Measurements from ENCODE around the gene CACNA1C.

The CACNA1C gene

GRCh38 chr12:2233034-2233433 lies 180.2 kb downstream of the CACNA1C start:
- Histone ChIP-seq H3K36me3 (ENCODE audit: control insufficient read depth, insufficient read depth, low read length, severe bottlenecking) (no peaks in the 10 kb centered on the region), H3K4me1 (ENCODE audit: control insufficient read depth, insufficient read depth, low read length) (peaks cover 24% of the 10 kb centered on the region)
- DNase-seq (ENCODE audit: low read depth) = peak; percentile 41

GRCh38 chr12:2234091-2234490 lies 181.3 kb downstream of the CACNA1C start:
- Histone ChIP-seq H3K27me3 (replicated peaks; ENCODE audit: control insufficient read depth, insufficient read depth, low read length) (no peaks in the 10 kb centered on the region), H3K4me3 (ENCODE audit: low read length) (no peak overlapping the region), H3K36me3 (ENCODE audit: control insufficient read depth, insufficient read depth, low read length, severe bottlenecking) (no peaks in the 10 kb centered on the region), H3K9me3 (ENCODE audit: control insufficient read depth, low read length) (no peaks in the 10 kb centered on the region), H3K4me1 (ENCODE audit: control insufficient read depth, insufficient read depth, low read length) (peaks cover 24% of the 10 kb centered on the region), H3K9ac (ENCODE audit: low read length) (no peak overlapping the region)
- no peak for DNase-seq (ENCODE audit: low read depth)

More at GRCh38 chr12:2233034-2233433, 180.2 kb downstream of the CACNA1C start:
- Histone ChIP-seq H3K9me3 (ENCODE audit: control insufficient read depth, low read length) (no peaks in the 10 kb centered on the region), H3K27me3 (replicated peaks; ENCODE audit: control insufficient read depth, insufficient read depth, low read length) (no peaks in the 10 kb centered on the region), H3K9ac (ENCODE audit: low read length) (no peak overlapping the region), H3K4me3 (ENCODE audit: low read length) (no peak overlapping the region)

- Histone ChIP-seq H3K4me3 (ENCODE audit: low read length) (no peak overlapping the region), H3K9ac (ENCODE audit: low read length) (no peak overlapping the region), H3K9me3 (ENCODE audit: control insufficient read depth, low read length) (no peaks in the 10 kb centered on the region), H3K27me3 (replicated peaks; ENCODE audit: control insufficient read depth, insufficient read depth, low read length) (no peaks in the 10 kb centered on the region), H3K36me3 (ENCODE audit: control insufficient read depth, insufficient read depth, low read length, severe bottlenecking) (no peaks in the 10 kb centered on the region), H3K4me1 (ENCODE audit: control insufficient read depth, insufficient read depth, low read length) (peaks cover 24% of the 10 kb centered on the region)
- no peak for DNase-seq (ENCODE audit: low read depth)
These were observed 182.0 kb downstream of the CACNA1C start for GRCh38 chr12:2234646-2235350.

- H3K9ac ChIP-seq (ENCODE audit: low read length) = no peak overlapping the region
- no peak for DNase-seq (ENCODE audit: low read depth)
- H3K9me3 ChIP-seq (ENCODE audit: control insufficient read depth, low read length) = no peaks in the 10 kb centered on the region
- peaks cover 17% of the 10 kb centered on the region for H3K4me1 ChIP-seq (ENCODE audit: control insufficient read depth, insufficient read depth, low read length)
- H3K36me3 ChIP-seq (ENCODE audit: control insufficient read depth, insufficient read depth, low read length, severe bottlenecking) = no peaks in the 10 kb centered on the region
- H3K4me3 ChIP-seq (ENCODE audit: low read length) = no peak overlapping the region
- no peaks in the 10 kb centered on the region for H3K27me3 ChIP-seq (replicated peaks; ENCODE audit: control insufficient read depth, insufficient read depth, low read length)
These were observed 183.9 kb downstream of the CACNA1C start for GRCh38 chr12:2236506-2237294.

GRCh38 chr12:2238111-2238510 lies 185.3 kb downstream of the CACNA1C start:
- no peak for DNase-seq (ENCODE audit: low read depth)
- H3K4me3 ChIP-seq (ENCODE audit: low read length) = no peak overlapping the region
- no peak overlapping the region for H3K9ac ChIP-seq (ENCODE audit: low read length)
- H3K36me3 ChIP-seq (ENCODE audit: control insufficient read depth, insufficient read depth, low read length, severe bottlenecking) = no peaks in the 10 kb centered on the region
- no peaks in the 10 kb centered on the region for H3K27me3 ChIP-seq (replicated peaks; ENCODE audit: control insufficient read depth, insufficient read depth, low read length)
- H3K9me3 ChIP-seq (ENCODE audit: control insufficient read depth, low read length) = no peaks in the 10 kb centered on the region
- H3K4me1 ChIP-seq (ENCODE audit: control insufficient read depth, insufficient read depth, low read length) = peaks cover 3% of the 10 kb centered on the region

- H3K9me3 ChIP-seq (ENCODE audit: control insufficient read depth, low read length) = no peaks in the 10 kb centered on the region
- no peak overlapping the region for H3K4me3 ChIP-seq (ENCODE audit: low read length)
- no peaks in the 10 kb centered on the region for H3K27me3 ChIP-seq (replicated peaks; ENCODE audit: control insufficient read depth, insufficient read depth, low read length)
- H3K4me1 ChIP-seq (ENCODE audit: control insufficient read depth, insufficient read depth, low read length) = peaks cover 12% of the 10 kb centered on the region
- no peaks in the 10 kb centered on the region for H3K36me3 ChIP-seq (ENCODE audit: control insufficient read depth, insufficient read depth, low read length, severe bottlenecking)
- no peak for DNase-seq (ENCODE audit: low read depth)
- H3K9ac ChIP-seq (ENCODE audit: low read length) = no peak overlapping the region
These were observed 186.6 kb downstream of the CACNA1C start for GRCh38 chr12:2239381-2239871.

GRCh38 chr12:2240390-2240789 lies 187.6 kb downstream of the CACNA1C start:
- Histone ChIP-seq H3K4me3 (ENCODE audit: low read length) (no peak overlapping the region), H3K27me3 (replicated peaks; ENCODE audit: control insufficient read depth, insufficient read depth, low read length) (no peaks in the 10 kb centered on the region), H3K36me3 (ENCODE audit: control insufficient read depth, insufficient read depth, low read length, severe bottlenecking) (no peaks in the 10 kb centered on the region), H3K9me3 (ENCODE audit: control insufficient read depth, low read length) (no peaks in the 10 kb centered on the region), H3K4me1 (ENCODE audit: control insufficient read depth, insufficient read depth, low read length) (peaks cover 22% of the 10 kb centered on the region), H3K9ac (ENCODE audit: low read length) (no peak overlapping the region)
- DNase-seq (ENCODE audit: low read depth) = no peak

- Histone ChIP-seq H3K4me3 (ENCODE audit: low read length) (no peak overlapping the region), H3K36me3 (ENCODE audit: control insufficient read depth, insufficient read depth, low read length, severe bottlenecking) (no peaks in the 10 kb centered on the region), H3K9ac (ENCODE audit: low read length) (no peak overlapping the region), H3K4me1 (ENCODE audit: control insufficient read depth, insufficient read depth, low read length) (peaks cover 25% of the 10 kb centered on the region), H3K9me3 (ENCODE audit: control insufficient read depth, low read length) (no peaks in the 10 kb centered on the region), H3K27me3 (replicated peaks; ENCODE audit: control insufficient read depth, insufficient read depth, low read length) (no peaks in the 10 kb centered on the region)
- no peak for DNase-seq (ENCODE audit: low read depth)
These were observed 188.2 kb downstream of the CACNA1C start for GRCh38 chr12:2240984-2241383.

GRCh38 chr12:2242216-2242615 lies 189.4 kb downstream of the CACNA1C start:
- DNase-seq (ENCODE audit: low read depth) = no peak
- Histone ChIP-seq H3K9ac (ENCODE audit: low read length) (no peak overlapping the region), H3K36me3 (ENCODE audit: control insufficient read depth, insufficient read depth, low read length, severe bottlenecking) (no peaks in the 10 kb centered on the region)

GRCh38 chr12:2242816-2243215 lies 190.0 kb downstream of the CACNA1C start:
- Histone ChIP-seq H3K27me3 (replicated peaks; ENCODE audit: control insufficient read depth, insufficient read depth, low read length) (no peaks in the 10 kb centered on the region), H3K4me1 (ENCODE audit: control insufficient read depth, insufficient read depth, low read length) (peaks cover 25% of the 10 kb centered on the region), H3K4me3 (ENCODE audit: low read length) (no peak overlapping the region), H3K9me3 (ENCODE audit: control insufficient read depth, low read length) (no peaks in the 10 kb centered on the region), H3K9ac (ENCODE audit: low read length) (no peak overlapping the region), H3K36me3 (ENCODE audit: control insufficient read depth, insufficient read depth, low read length, severe bottlenecking) (no peaks in the 10 kb centered on the region)
- no peak for DNase-seq (ENCODE audit: low read depth)

More at GRCh38 chr12:2242216-2242615, 189.4 kb downstream of the CACNA1C start:
- Histone ChIP-seq H3K4me1 (ENCODE audit: control insufficient read depth, insufficient read depth, low read length) (peaks cover 25% of the 10 kb centered on the region), H3K9me3 (ENCODE audit: control insufficient read depth, low read length) (no peaks in the 10 kb centered on the region), H3K27me3 (replicated peaks; ENCODE audit: control insufficient read depth, insufficient read depth, low read length) (no peaks in the 10 kb centered on the region), H3K4me3 (ENCODE audit: low read length) (no peak overlapping the region)

GRCh38 chr12:2243275-2243674 lies 190.5 kb downstream of the CACNA1C start:
- Histone ChIP-seq H3K36me3 (ENCODE audit: control insufficient read depth, insufficient read depth, low read length, severe bottlenecking) (no peaks in the 10 kb centered on the region), H3K9me3 (ENCODE audit: control insufficient read depth, low read length) (no peaks in the 10 kb centered on the region), H3K27me3 (replicated peaks; ENCODE audit: control insufficient read depth, insufficient read depth, low read length) (no peaks in the 10 kb centered on the region), H3K4me3 (ENCODE audit: low read length) (no peak overlapping the region), H3K4me1 (ENCODE audit: control insufficient read depth, insufficient read depth, low read length) (peaks cover 25% of the 10 kb centered on the region), H3K9ac (ENCODE audit: low read length) (no peak overlapping the region)
- no peak for DNase-seq (ENCODE audit: low read depth)
